HepG2 (cell line): ENCODE results near the gene PNPLA2. TPM values are rescaled to one million over a fixed set of nuclear protein-coding genes. Genes with fewer than 3 reads are reported as not detected.

ENCODE experiments used
- ASH2L ChIP-seq: fragments of 300-600, 200-600 bp; sonication (generic); IDR thresholded peaks from 2 replicates; pipeline ENCODE4 v1.7.0; 2017; ENCODE audit warnings: low read depth, mild to moderate bottlenecking, moderate library complexity, mixed read lengths, low read length; ENCODE audit not compliant: insufficient read length
- ATF4 ChIP-seq, 2 experiments: fragments of 450-650 bp in 1 of 2; sonication (generic) in 1 of 2; formaldehyde crosslinking; IDR thresholded peaks; 2 replicates each; pipeline versions ENCODE4 v1.5.0 to v1.8.0; 2020 to 2022; ENCODE audit warnings: mild to moderate bottlenecking in 1 of 2, missing genetic modification reagents in 1 of 2
- CENPX ChIP-seq: sonication (generic); formaldehyde crosslinking; IDR thresholded peaks from 2 replicates; pipeline ENCODE4 v1.9.0; 2021; ENCODE audit warnings: mild to moderate bottlenecking, missing genetic modification reagents, moderate library complexity
- ETV6 ChIP-seq: sonication (generic); formaldehyde crosslinking; conservative IDR thresholded peaks from 2 replicates; pipeline ENCODE4 v1.4.0; 2020; ENCODE audit warnings: missing genetic modification reagents
- HBP1 ChIP-seq: IDR thresholded peaks from 2 replicates; pipeline ENCODE4 v1.6.1; 2016; ENCODE audit warnings: low read depth, control low read depth
- HHEX ChIP-seq: IDR thresholded peaks from 2 replicates; pipeline ENCODE4 v1.6.1; 2016; ENCODE audit warnings: control low read depth
- HNRNPL ChIP-seq: fragments of 200-400 bp; formaldehyde crosslinking; IDR thresholded peaks from 2 replicates; pipeline ENCODE4 v1.6.1; 2017; ENCODE audit warnings: mild to moderate bottlenecking, low read depth, low read length
- HOXA5 ChIP-seq: sonication (generic); formaldehyde crosslinking; IDR thresholded peaks from 2 replicates; pipeline ENCODE4 v1.4.0; 2020; ENCODE audit warnings: missing genetic modification reagents
- KLF11 ChIP-seq: IDR thresholded peaks from 2 replicates; pipeline ENCODE4 v1.6.1; 2016; ENCODE audit warnings: missing compliant biosample characterization
- KLF6 ChIP-seq: IDR thresholded peaks from 2 replicates; pipeline ENCODE4 v1.8.0; 2016; ENCODE audit warnings: missing biosample characterization, missing genetic modification reagents
- NCOR1 ChIP-seq: fragments of 200-600 bp; sonication (generic); IDR thresholded peaks from 2 replicates; pipeline ENCODE4 v1.7.0; 2017; ENCODE audit warnings: antibody characterized with exemption, low read length, borderline replicate concordance
- NFATC3 ChIP-seq: sonication (generic); formaldehyde crosslinking; IDR thresholded peaks from 2 replicates; pipeline ENCODE4 v1.5.1; 2020; ENCODE audit warnings: mild to moderate bottlenecking, missing genetic modification reagents
- NFKB2 ChIP-seq: sonication (generic); formaldehyde crosslinking; IDR thresholded peaks from 2 replicates; pipeline ENCODE4 v1.4.0; 2020; ENCODE audit warnings: missing genetic modification reagents, borderline replicate concordance
- POLR2A ChIP-seq, 2 experiments: IDR thresholded peaks; 2 replicates each; pipeline ENCODE4 v1.6.1; 2011; ENCODE audit warnings: low read depth in 2 of 2, low read length in 2 of 2, mild to moderate bottlenecking in 1 of 2, moderate library complexity in 1 of 2; ENCODE audit not compliant: insufficient read depth in 1 of 2
- RFX5 ChIP-seq: IDR thresholded peaks from 2 replicates; pipeline ENCODE4 v1.6.1; 2011; ENCODE audit warnings: low read depth, low read length, improper control_type of control experiment
- TEF ChIP-seq: sonication (generic); formaldehyde crosslinking; IDR thresholded peaks from 2 replicates; pipeline ENCODE4 v1.5.0; 2020; ENCODE audit warnings: missing genetic modification reagents
- ZBTB38 ChIP-seq: sonication (generic); formaldehyde crosslinking; IDR thresholded peaks from 2 replicates; pipeline ENCODE4 v1.5.1; 2020; ENCODE audit warnings: mild to moderate bottlenecking, missing genetic modification reagents
- ZNF253 ChIP-seq: sonication (generic); formaldehyde crosslinking; IDR thresholded peaks from 2 replicates; pipeline ENCODE4 v1.8.0; 2022; ENCODE audit warnings: mild to moderate bottlenecking, missing genetic modification reagents, borderline replicate concordance
- ZNF333 ChIP-seq: sonication (generic); formaldehyde crosslinking; IDR thresholded peaks from 2 replicates; pipeline ENCODE4 v1.4.0; 2020; ENCODE audit warnings: mild to moderate bottlenecking, missing genetic modification reagents, borderline replicate concordance
- ZNF350 ChIP-seq: sonication (generic); formaldehyde crosslinking; IDR thresholded peaks from 2 replicates; pipeline ENCODE4 v1.4.0; 2020; ENCODE audit warnings: mild to moderate bottlenecking, low read depth, missing genetic modification reagents, borderline replicate concordance
- ZNF605 ChIP-seq: sonication (generic); formaldehyde crosslinking; IDR thresholded peaks from 2 replicates; pipeline ENCODE4 v1.8.0; 2022; ENCODE audit warnings: mild to moderate bottlenecking, missing genetic modification reagents
- ZZZ3 ChIP-seq: sonication (generic); formaldehyde crosslinking; IDR thresholded peaks from 2 replicates; pipeline ENCODE4 v1.4.0; 2020; ENCODE audit warnings: missing genetic modification reagents, mild to moderate bottlenecking, borderline replicate concordance
- polyA plus RNA-seq, 8 experiments: library from polyadenylated mRNA; depleted of rRNA in 3 of 8; stranded (reverse) in 7 of 8; unstranded in 1 of 8; fragments of >200 nt; fragmentation: Illumina TruSeq in 4 of 8; extraction: Trizol in 4 of 8; gene quantifications; 2 replicates each; pipeline versions ENCODE4 v1.2.1 to v1.2.3, GENCODE V29; 2011 to 2016; ENCODE audit warnings: low read depth in 4 of 8, missing spikeins in 1 of 8, mixed read lengths in 1 of 8; ENCODE audit not compliant: insufficient read depth in 1 of 8
- total RNA-seq, 5 experiments: library from RNA; depleted of rRNA; stranded (reverse); fragments of >200 nt; fragmentation: Illumina TruSeq; extraction: Trizol; gene quantifications; 2 replicates each; pipeline ENCODE4 v1.2.3, GENCODE V29; 2016; ENCODE audit warnings: low read depth in 1 of 5
- TF ChIP-seq, protein P1 (sequence below): sonication (generic); formaldehyde crosslinking; IDR thresholded peaks from 2 replicates; pipeline ENCODE4 v1.8.0; 2022; ENCODE audit warnings: missing genetic modification reagents, mild to moderate bottlenecking, borderline replicate concordance
- TF ChIP-seq, protein P2 (sequence below): sonication (generic); formaldehyde crosslinking; IDR thresholded peaks from 2 replicates; pipeline ENCODE4 v1.8.1; 2023; ENCODE audit warnings: mild to moderate bottlenecking, inconsistent platforms, moderate library complexity, missing genetic modification reagents, borderline replicate concordance

The PNPLA2 gene
- total and polyA plus RNA-seq, 2 of the 13 experiments (the other 11 are each of a cell fraction or from before 2014, with no cell fraction given) = 10.5 to 43.2 TPM

GRCh38 chr11:808427-809286, 10.1 kb upstream of the PNPLA2 start (continued):
- TF ChIP-seq ZNF253 (CRISPR knock-in tag) (no peak), NCOR1 (no peak), KLF11 (peak; percentile 10; the same call in 1 of the 2 replicates), ZBTB38 (CRISPR knock-in tag) (no peak), NFKB2 (CRISPR knock-in tag) (no peak), ETV6 (no peak), KLF6 (CRISPR knock-in tag) (no peak), ZNF605 (CRISPR knock-in tag) (no peak), HBP1 (CRISPR knock-in tag) (peak; percentile 76; the same call in 1 of the 2 replicates), ZNF350 (CRISPR knock-in tag) (no peak), RFX5 (no peak), CENPX (CRISPR knock-in tag) (no peak), ASH2L (no peak), HOXA5 (CRISPR knock-in tag) (no peak), NFATC3 (CRISPR knock-in tag) (0 out of 2 replicates have a peak, but pooled peaks have one; percentile 45), ZZZ3 (CRISPR knock-in tag) (no peak), TEF (CRISPR knock-in tag) (no peak), ZNF333 (CRISPR knock-in tag) (no peak), HNRNPL (no peak), POLR2A (IDR thresholded peaks at IDR 0.05; ENCODE audit: insufficient read depth in 1 of 2, low read depth in 2 of 2, low read length in 2 of 2) (0 out of 4 replicates have a peak, but pooled peaks of 1 of the 2 experiments have one; percentile 7), HHEX (CRISPR knock-in tag) (no peak), ATF4 (CRISPR knock-in tag; IDR thresholded peaks at IDR 0.05) (no peak)
- TF ChIP-seq, protein P1, sequence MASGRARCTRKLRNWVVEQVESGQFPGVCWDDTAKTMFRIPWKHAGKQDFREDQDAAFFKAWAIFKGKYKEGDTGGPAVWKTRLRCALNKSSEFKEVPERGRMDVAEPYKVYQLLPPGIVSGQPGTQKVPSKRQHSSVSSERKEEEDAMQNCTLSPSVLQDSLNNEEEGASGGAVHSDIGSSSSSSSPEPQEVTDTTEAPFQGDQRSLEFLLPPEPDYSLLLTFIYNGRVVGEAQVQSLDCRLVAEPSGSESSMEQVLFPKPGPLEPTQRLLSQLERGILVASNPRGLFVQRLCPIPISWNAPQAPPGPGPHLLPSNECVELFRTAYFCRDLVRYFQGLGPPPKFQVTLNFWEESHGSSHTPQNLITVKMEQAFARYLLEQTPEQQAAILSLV = no peak
- TF ChIP-seq, protein P2, sequence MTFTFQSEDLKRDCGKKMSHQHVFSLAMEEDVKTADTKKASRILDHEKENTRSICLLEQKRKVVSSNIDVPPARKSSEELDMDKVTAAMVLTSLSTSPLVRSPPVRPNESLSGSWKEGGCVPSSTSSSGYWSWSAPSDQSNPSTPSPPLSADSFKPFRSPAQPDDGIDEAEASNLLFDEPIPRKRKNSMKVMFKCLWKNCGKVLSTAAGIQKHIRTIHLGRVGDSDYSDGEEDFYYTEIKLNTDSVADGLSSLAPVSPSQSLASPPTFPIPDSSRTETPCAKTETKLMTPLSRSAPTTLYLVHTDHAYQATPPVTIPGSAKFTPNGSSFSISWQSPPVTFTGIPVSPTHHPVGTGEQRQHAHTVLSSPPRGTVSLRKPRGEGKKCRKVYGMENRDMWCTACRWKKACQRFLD (CRISPR knock-in tag) = no peak
